Lung (tissue), 12 donors: Measurements from ENCODE around the gene ATP9A. TPM values are rescaled to one million over a fixed set of nuclear protein-coding genes. Genes with fewer than 3 reads are reported as not detected.

Experiments
- ATAC-seq: fragments of 200-7000 bp; cut with Tn5 transposase; one replicate; pipeline ENCODE4 v1.9.1; 2020; ENCODE audit warnings: moderate number of reproducible peaks; ENCODE audit not compliant: insufficient read depth, low FRiP score
- DNase-seq, 3 donors: peaks; one replicate each; pipeline ENCODE4 v3.0.0-alpha.2; 2013 to 2017
- H3K27ac ChIP-seq, 2 donors: one replicate each; pipeline ENCODE4 v1.5.1; 2013; ENCODE audit warnings: mild to moderate bottlenecking in 2 of 2, moderate library complexity in 2 of 2, control low read depth in 1 of 2, inconsistent platforms in 1 of 2, low read depth in 1 of 2, low read length in 1 of 2
- H3K27me3 ChIP-seq, 3 donors: one replicate each; pipeline ENCODE4 v1.5.1; 2013; ENCODE audit warnings: low read length in 2 of 3; ENCODE audit not compliant: control insufficient read depth in 3 of 3, insufficient read depth in 3 of 3
- H3K36me3 ChIP-seq, 4 donors: one replicate each; pipeline ENCODE4 v1.5.1; 2013; ENCODE audit warnings: low read length in 4 of 4, mild to moderate bottlenecking in 1 of 4, moderate library complexity in 1 of 4; ENCODE audit not compliant: control insufficient read depth in 4 of 4, insufficient read depth in 4 of 4
- H3K4me1 ChIP-seq, 5 donors: one replicate each; pipeline ENCODE4 v1.5.1; 2013; ENCODE audit warnings: low read length in 5 of 5, mild to moderate bottlenecking in 2 of 5, moderate library complexity in 1 of 5; ENCODE audit not compliant: control insufficient read depth in 5 of 5, insufficient read depth in 5 of 5
- H3K4me3 ChIP-seq: one replicate; pipeline ENCODE4 v1.5.1; 2013; ENCODE audit warnings: mild to moderate bottlenecking, control low read depth, moderate library complexity
- H3K9ac ChIP-seq, 2 donors: one replicate each; pipeline ENCODE4 v1.5.1; 2013; ENCODE audit warnings: low read length in 2 of 2, control low read depth in 1 of 2; ENCODE audit not compliant: insufficient read depth in 1 of 2
- H3K9me3 ChIP-seq, 4 donors: one replicate each; pipeline ENCODE4 v1.5.1; 2013; ENCODE audit warnings: low read length in 3 of 4, mild to moderate bottlenecking in 1 of 4, moderate library complexity in 1 of 4; ENCODE audit not compliant: control insufficient read depth in 4 of 4, insufficient read depth in 3 of 4
- CTCF ChIP-seq: IDR thresholded peaks from 2 replicates; pipeline ENCODE4 v1.5.1; 2012; ENCODE audit warnings: mild to moderate bottlenecking; ENCODE audit errors: control extremely low read depth, extremely low read depth
- WGBS, 2 donors: extraction: QIAGEN DNeasy Blood & Tissue Kit; methylation state at CpG; one replicate each; pipeline ENCODE4 v1.1.7; 2013; 5-methylcytosine and 5-hydroxymethylcytosine counted together
- polyA plus RNA-seq, 2 donors: library from polyadenylated mRNA; stranded (reverse); fragments of 200-250 nt; gene quantifications; one replicate each; pipeline ENCODE4 v1.2.1, GENCODE V29; 2013
- total RNA-seq, 2 donors: library from RNA; depleted of rRNA in 1 of 2; stranded (reverse); fragments of >200 nt in 1 of 2; gene quantifications; one replicate each; pipeline ENCODE4 v1.2.1, GENCODE V29; 2014 to 2021
- donor health status: control.
- donor health status: control.
- donor health status: Bipolar disorder and iron deficiency.
- donor health status: healthy.
- donor health status: DM: yes; HTN: yes; CAD: no.

Gene ATP9A
- total and polyA plus RNA-seq, 4 donors = 3.3 to 43.6 (median 14.9) TPM

GRCh38 chr20:51759769-51760510 lies 8.2 kb downstream of the ATP9A start:
- no peak for TF ChIP-seq CTCF
- no peak for ATAC-seq
- no peaks in the 10 kb centered on the region for H3K27me3 ChIP-seq
- no peak for DNase-seq
- no peak overlapping the region for H3K9ac ChIP-seq
- 89 to 91% methylated on average over 14 of the region's 14 CpGs for WGBS, 2 donors
- H3K4me3 ChIP-seq = no peak overlapping the region
- no peaks in the 10 kb centered on the region for H3K36me3 ChIP-seq
- no peak overlapping the region for H3K27ac ChIP-seq
- H3K4me1 ChIP-seq = peaks cover 0 to 4% (median 0%) of the 10 kb centered on the region in 5 donors
- peaks cover 0 to 1% (median 0%) of the 10 kb centered on the region in 4 donors for H3K9me3 ChIP-seq

GRCh38 chr20:51758978-51759544 lies 9.1 kb downstream of the ATP9A start:
- Histone ChIP-seq H3K4me1 (peaks cover 0 to 4% (median 0%) of the 10 kb centered on the region in 5 donors), H3K27me3 (no peaks in the 10 kb centered on the region), H3K36me3 (no peaks in the 10 kb centered on the region), H3K27ac (no peak overlapping the region), H3K9me3 (peaks cover 0 to 1% (median 0%) of the 10 kb centered on the region in 4 donors), H3K4me3 (no peak overlapping the region), H3K9ac (no peak overlapping the region)
- DNase-seq (no peak), ATAC-seq (no peak)
- 59 to 68% methylated on average over 12 of the region's 12 CpGs for WGBS, 2 donors
- TF ChIP-seq CTCF = no peak

GRCh38 chr20:51757226-51757625 lies 11.0 kb downstream of the ATP9A start:
- ATAC-seq (no peak), DNase-seq (no peak)
- Histone ChIP-seq H3K27ac (no peak overlapping the region), H3K27me3 (no peaks in the 10 kb centered on the region), H3K9me3 (peaks cover 0 to 1% (median 0%) of the 10 kb centered on the region in 4 donors), H3K4me3 (no peak overlapping the region), H3K4me1 (peaks cover 0 to 7% (median 2%) of the 10 kb centered on the region in 5 donors), H3K36me3 (no peaks in the 10 kb centered on the region), H3K9ac (no peak overlapping the region)
- WGBS, 2 donors = 84 to 86% methylated on average over 10 of the region's 10 CpGs
- TF ChIP-seq CTCF = no peak
